ENCODE data around the gene ABCC4.

GRCh38 chr13:95153647-95154412, 147.4 kb downstream of the ABCC4 start:
- TF ChIP-seq CTCF (IDR thresholded peaks at IDR 0.05) (no peak), POLR2AphosphoS5 (IDR thresholded peaks at IDR 0.05) (no peak), POLR2A (IDR thresholded peaks at IDR 0.05) (no peak)

Data from stomach (tissue), 4 donors.